Measurements from ENCODE around the gene MCEMP1.

GRCh38 chr19:7697721-7698287 is 20.9 kb downstream of the MCEMP1 start:
- TF ChIP-seq EZH2 (IDR thresholded peaks at IDR 0.05; ENCODE audit: borderline replicate concordance, low read depth, low read length, severe bottlenecking), result no peak
- TF ChIP-seq, protein P1, sequence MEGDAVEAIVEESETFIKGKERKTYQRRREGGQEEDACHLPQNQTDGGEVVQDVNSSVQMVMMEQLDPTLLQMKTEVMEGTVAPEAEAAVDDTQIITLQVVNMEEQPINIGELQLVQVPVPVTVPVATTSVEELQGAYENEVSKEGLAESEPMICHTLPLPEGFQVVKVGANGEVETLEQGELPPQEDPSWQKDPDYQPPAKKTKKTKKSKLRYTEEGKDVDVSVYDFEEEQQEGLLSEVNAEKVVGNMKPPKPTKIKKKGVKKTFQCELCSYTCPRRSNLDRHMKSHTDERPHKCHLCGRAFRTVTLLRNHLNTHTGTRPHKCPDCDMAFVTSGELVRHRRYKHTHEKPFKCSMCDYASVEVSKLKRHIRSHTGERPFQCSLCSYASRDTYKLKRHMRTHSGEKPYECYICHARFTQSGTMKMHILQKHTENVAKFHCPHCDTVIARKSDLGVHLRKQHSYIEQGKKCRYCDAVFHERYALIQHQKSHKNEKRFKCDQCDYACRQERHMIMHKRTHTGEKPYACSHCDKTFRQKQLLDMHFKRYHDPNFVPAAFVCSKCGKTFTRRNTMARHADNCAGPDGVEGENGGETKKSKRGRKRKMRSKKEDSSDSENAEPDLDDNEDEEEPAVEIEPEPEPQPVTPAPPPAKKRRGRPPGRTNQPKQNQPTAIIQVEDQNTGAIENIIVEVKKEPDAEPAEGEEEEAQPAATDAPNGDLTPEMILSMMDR (IDR thresholded peaks at IDR 0.05; ENCODE audit: borderline replicate concordance, extremely low read depth, low read length, poor library complexity, severe bottlenecking), result no peak

Data from DND-41 (cell line).